ENCODE results near the gene MYRIP.

DNA sequence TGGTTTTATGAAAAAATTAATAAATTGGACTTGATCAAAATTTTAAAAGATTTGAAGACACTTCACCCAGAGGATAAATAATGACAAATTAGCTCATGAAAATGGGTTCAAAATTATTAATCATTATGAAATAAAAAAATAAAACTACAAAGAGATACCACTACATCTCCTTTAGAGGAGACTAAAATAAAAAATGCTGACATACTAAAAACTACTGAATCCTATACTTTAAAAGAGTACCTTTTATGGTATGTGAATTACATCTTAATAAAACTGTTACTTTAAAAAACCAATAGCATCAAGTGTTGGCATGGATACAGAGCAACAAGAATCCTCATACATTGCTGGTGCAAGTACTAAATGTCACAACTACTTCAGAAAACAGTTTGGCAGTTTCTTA is 46.0 kb upstream of the MYRIP start:
- TF ChIP-seq, protein P1, sequence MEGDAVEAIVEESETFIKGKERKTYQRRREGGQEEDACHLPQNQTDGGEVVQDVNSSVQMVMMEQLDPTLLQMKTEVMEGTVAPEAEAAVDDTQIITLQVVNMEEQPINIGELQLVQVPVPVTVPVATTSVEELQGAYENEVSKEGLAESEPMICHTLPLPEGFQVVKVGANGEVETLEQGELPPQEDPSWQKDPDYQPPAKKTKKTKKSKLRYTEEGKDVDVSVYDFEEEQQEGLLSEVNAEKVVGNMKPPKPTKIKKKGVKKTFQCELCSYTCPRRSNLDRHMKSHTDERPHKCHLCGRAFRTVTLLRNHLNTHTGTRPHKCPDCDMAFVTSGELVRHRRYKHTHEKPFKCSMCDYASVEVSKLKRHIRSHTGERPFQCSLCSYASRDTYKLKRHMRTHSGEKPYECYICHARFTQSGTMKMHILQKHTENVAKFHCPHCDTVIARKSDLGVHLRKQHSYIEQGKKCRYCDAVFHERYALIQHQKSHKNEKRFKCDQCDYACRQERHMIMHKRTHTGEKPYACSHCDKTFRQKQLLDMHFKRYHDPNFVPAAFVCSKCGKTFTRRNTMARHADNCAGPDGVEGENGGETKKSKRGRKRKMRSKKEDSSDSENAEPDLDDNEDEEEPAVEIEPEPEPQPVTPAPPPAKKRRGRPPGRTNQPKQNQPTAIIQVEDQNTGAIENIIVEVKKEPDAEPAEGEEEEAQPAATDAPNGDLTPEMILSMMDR (conservative IDR thresholded peaks at IDR 0.05 in 1 of 2, IDR thresholded peaks at IDR 0.05 in 1 of 2; ENCODE audit: extremely low read depth in 1 of 2, insufficient read depth in 1 of 2, low read depth in 1 of 2, low read length in 2 of 2): no peak
- no peak for TF ChIP-seq EZH2 (IDR thresholded peaks at IDR 0.05; ENCODE audit: borderline replicate concordance, low read length)
